ENCODE results near the gene PMVK.
A peak's percentile ranks its signal among the peaks of the same experiment; 100 is the strongest.
"Not testable (repeated sequence)": the region's sequence is repeated elsewhere in the genome, so short reads cannot be mapped to it uniquely, and the experiment has no call there.

Gene PMVK

GRCh38 chr1:154936555-154937084 lies at the start of gene PMVK:
PMVK (minus strand) TSS chr1:154936719; CDS start chr1:154936685, 34 bp downstream.
- DNase-seq (ENCODE audit: low read depth in 2 of 2), result peak; percentile 84 to 89

GRCh38 chr1:154983776-154984466 lies 47.4 kb upstream of the PMVK start:
- no peak for DNase-seq (ENCODE audit: low read depth in 2 of 2)

GRCh38 chr1:154982897-154983648 lies 46.6 kb upstream of the PMVK start, which contains the start of gene FLAD1:
FLAD1 (plus strand) TSS chr1:154983344; CDS start chr1:154983695, 351 bp downstream.
- peak; percentile 88 for DNase-seq (ENCODE audit: low read depth in 2 of 2)

GRCh38 chr1:154982341-154982740 lies 45.8 kb upstream of the PMVK start:
- DNase-seq (ENCODE audit: low read depth in 2 of 2), result no peak

- DNase-seq (ENCODE audit: low read depth in 2 of 2), result no peak
Measured at GRCh38 chr1:154978360-154978759, 41.8 kb upstream of the PMVK start.

GRCh38 chr1:154977762-154978161 lies 41.2 kb upstream of the PMVK start:
- DNase-seq (ENCODE audit: low read depth in 2 of 2), result not testable (repeated sequence)

GRCh38 chr1:154975409-154976059 lies 39.0 kb upstream of the PMVK start:
- no peak for DNase-seq (ENCODE audit: low read depth in 2 of 2)

- peak; percentile 83 to 88 for DNase-seq (ENCODE audit: low read depth in 2 of 2)
Measured at GRCh38 chr1:154974808-154975408, 38.4 kb upstream of the PMVK start.

GRCh38 chr1:154974102-154974807 lies 37.7 kb upstream of the PMVK start, which contains the start of gene CKS1B:
CKS1B (plus strand) TSS chr1:154974681; CDS start chr1:154974746, 65 bp downstream.
- peak; percentile 90 for DNase-seq (ENCODE audit: low read depth in 2 of 2)

GRCh38 chr1:154973344-154974101 lies 37.0 kb upstream of the PMVK start:
- DNase-seq (ENCODE audit: low read depth in 2 of 2), result peak; percentile 71 to 85

- no peak for DNase-seq (ENCODE audit: low read depth in 2 of 2)
Measured at GRCh38 chr1:154972517-154973343, 36.2 kb upstream of the PMVK start.

- no peak for DNase-seq (ENCODE audit: low read depth in 2 of 2)
Measured at GRCh38 chr1:154972213-154972516, 35.6 kb upstream of the PMVK start.

- no peak for DNase-seq (ENCODE audit: low read depth in 2 of 2)
Measured at GRCh38 chr1:154971341-154971998, 35.0 kb upstream of the PMVK start.

GRCh38 chr1:154970631-154971340 lies 34.3 kb upstream of the PMVK start, which contains the start of gene SHC1:
SHC1 (minus strand) TSS chr1:154970747; CDS start chr1:154970526, 221 bp downstream.
- DNase-seq (ENCODE audit: low read depth in 2 of 2), result no peak

GRCh38 chr1:154969860-154970452 lies 33.4 kb upstream of the PMVK start:
- DNase-seq (ENCODE audit: low read depth in 2 of 2), result no peak

- no peak for DNase-seq (ENCODE audit: low read depth in 2 of 2)
Measured at GRCh38 chr1:154969246-154969645, 32.7 kb upstream of the PMVK start.

GRCh38 chr1:154968731-154969130 lies 32.2 kb upstream of the PMVK start:
- no peak for DNase-seq (ENCODE audit: low read depth in 2 of 2)

Measured in stimulated activated CD8-positive, alpha-beta memory T cell treated with anti-CD3 and anti-CD28 coated beads, Interleukin-7, amount 100 ng/mL, for 1 hour (primary cell).